Activated CD8-positive, alpha-beta memory T cell treated with anti-CD3 and anti-CD28 coated beads, Interleukin-2, amount 50 U/mL, for 48 hours (primary cell): ENCODE data around the gene ABITRAM.
"Not testable (repeated sequence)": the region's sequence is repeated elsewhere in the genome, so short reads cannot be mapped to it uniquely, and the experiment has no call there.

Experiments used
- DNase-seq: peaks from one replicate; pipeline ENCODE4 v3.0.0-alpha.2; 2020

The ABITRAM gene, protein sequence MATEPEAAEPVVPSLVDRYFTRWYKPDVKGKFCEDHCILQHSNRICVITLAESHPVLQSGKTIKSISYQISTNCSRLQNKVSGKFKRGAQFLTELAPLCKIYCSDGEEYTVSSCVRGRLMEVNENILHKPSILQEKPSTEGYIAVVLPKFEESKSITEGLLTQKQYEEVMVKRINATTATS

DNA sequence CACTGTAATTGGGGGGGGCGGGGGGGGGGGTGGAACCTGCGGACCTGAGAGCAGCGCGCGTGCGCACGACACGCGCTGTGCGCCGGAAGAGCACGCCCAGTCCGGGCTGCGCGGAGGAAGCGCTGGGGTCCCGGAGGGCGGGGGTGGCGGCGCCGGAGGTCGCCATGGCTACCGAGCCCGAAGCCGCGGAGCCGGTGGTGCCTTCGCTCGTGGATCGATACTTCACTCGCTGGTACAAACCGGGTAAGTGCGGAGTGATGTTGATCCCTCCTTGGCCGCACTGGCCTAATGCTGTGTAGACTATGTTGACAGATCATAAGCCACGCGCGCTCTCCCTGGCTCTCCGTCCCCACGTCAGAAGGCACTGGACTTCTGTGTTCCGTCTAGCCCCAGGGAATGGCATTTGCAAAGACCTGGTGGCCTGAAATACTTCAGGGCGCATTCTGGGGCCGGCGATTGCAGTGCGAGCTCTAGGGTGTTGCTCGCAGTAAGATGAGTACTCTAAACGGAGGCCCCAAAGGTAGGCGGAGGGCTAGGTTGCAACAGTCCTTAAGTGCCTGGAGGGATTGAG, at the start of gene ABITRAM:
ABITRAM (plus strand) TSS at position 78 of the 571 bp plus-strand sequence; CDS start at position 165, 87 bp downstream.
- DNase-seq: peak; percentile 86

DNA sequence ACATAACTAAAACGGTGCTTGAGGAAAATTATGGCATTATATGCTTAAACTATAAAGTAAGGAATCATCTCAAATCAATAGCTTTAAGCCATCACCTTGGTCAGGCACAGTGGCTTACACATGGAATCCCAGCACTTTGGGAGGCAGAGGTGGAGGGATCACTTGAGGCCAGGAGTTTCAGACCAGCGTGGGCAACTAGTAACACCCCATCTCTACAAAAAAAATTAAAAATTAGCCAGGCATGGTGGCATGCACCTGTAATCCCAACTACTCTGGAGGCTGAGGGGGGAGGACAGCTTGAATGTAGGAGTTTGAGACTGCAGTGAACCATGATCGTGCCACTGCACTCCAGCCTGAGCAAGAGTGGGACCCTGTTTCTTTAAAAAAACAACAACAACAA, 49.5 kb upstream of the ABITRAM start:
- no peak for DNase-seq

DNA sequence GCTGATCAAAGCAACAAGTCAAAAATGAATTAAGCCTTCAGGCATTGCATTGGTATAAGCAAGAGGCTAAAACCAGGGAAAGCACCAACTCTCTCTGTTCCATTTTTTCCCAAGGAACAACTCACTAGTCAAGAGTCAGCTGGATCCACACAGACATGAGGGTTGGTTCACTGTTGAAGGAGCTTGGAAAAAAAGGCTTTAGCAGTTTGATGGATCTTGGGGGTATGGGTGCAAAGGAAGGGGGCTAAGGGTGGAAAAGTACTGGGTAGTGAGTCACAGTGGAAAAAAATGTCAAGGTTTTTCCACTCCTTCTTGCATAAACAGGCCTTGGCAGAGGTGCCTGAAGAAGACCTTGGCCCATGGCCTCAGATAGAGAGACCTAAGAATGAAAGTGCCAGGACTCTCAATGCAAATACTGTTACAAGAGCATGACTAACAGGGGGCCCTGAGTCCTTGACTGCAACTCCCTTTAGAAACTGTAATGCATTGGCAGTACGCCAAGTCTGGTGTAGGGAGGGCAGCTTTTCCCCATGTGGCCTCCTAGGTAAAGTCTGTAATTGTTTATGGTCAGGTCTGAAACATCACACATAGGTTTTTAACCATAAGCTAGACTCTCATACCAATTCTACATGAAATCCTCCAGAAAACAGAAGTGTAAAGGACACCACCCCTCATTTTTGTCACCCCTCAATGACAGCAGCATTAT, 48.4 kb upstream of the ABITRAM start:
- DNase-seq: peak; percentile 68

DNA sequence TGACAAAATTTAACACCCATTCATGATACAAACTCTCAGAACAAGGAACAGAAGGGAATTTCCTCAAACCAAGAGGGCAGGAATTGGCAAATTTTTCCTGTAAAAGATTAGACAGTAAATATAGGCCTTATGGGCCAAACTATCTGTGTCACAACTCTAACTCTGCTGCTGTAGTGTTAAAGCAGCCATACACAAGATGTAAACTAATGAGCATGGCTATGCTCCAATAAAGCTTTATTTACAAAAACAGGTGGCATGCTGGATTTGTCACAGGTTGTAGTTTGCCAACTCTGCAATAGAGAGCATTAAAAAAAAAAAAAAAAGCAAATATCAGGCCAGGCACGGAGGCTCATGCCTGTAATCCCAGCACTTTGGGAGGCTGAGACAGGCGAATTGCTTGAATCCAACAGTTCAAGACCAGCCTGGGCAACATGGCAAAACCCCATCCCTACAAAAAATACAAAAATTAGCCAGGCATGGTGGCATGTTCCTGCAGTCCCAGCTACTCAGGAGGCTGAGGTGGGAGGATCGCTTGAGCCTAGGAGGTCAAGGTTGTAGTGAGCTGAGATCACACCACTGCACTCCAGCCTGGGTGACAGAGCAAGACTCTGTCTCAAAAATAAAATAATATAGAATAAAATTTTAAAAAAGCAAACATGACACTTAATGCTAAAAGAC, 47.5 kb upstream of the ABITRAM start:
- DNase-seq: not testable (repeated sequence)

DNA sequence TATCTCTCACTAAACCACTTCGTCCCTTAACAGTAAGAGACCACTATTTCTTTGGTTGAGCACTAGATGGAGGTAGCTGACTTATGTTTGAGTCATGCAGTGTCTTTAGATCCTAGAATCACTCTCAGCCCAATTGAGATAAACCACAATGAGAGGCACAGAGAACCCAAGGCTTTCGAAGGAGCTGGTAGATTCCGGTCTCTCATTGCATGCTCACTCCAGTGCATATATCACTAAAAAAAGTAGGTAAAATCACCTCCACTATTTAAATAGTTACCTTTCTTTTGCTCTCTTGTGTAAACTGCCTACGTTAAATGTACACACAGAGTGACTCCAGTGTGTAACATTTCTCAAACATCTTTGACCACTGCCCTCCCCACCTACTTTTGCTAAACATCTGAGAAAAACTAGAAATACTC, 44.5 kb upstream of the ABITRAM start:
- no peak for DNase-seq

DNA sequence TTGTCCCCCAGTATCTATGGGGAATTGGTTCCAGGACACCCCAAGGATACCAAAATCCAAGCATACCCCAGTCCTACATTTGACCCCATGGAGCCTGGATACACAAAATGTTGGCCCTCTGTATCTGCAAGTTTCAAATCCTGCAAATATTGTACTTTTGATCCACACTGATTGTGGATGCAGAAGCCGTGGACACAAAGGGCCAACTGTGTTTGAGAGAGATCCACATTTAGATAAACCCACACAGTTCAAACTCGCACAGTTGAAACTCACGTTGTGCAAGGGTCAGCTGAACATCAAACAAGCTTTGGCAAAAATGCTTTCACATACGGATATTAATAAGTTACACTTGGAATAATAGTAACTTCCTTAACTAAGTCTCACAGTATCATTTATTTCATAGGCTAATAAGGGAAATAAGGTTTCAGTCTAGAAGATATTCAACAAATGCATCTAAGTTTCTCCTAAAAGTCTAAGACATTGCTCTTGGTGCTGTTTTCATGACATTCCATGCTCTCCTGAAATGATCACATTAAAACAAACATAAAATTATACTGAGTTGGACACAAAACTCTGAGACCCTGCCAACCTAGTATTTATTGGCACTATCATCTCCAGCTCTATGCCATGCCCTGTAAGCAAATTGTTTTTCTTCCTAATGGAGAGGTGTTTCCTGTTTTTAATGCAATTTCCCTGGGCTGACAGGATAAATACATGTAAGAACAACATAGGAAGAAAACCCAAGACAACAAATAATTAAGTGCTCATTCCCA, 39.8 kb upstream of the ABITRAM start:
- no peak for DNase-seq

DNA sequence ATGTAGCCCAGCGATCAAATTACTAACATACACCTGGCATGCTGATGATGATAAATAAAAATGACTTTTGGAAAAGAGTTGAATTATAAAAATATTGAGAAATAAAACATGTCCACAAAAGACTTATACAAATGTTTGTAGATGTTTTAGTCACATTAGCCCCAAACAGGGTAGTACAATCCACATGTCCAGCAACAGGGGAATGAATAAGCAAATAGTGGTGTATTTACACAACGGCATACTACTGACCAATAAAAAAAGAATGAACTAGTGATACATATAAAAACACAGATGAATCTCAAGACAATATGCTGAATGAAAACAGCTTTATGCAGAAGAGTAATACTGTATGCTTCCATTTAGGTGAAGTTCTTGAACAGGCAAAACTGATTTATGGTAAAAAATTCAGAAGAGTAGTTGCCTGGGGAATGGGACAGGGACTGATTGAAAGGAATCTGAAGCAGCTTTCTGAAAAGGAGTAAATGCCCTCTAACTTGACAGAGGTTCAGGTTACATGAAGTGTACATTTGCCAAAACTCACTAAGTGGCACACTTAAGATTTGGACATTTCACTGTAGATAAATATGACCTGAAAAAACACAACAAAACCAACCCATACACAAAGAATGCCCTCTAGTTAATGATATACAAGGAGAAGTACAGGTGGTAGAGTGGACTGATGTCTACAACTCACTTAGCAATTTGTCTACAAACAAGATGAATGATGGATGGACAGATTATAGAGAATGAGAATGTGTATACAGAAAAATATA, 36.7 kb upstream of the ABITRAM start:
- DNase-seq: no peak

DNA sequence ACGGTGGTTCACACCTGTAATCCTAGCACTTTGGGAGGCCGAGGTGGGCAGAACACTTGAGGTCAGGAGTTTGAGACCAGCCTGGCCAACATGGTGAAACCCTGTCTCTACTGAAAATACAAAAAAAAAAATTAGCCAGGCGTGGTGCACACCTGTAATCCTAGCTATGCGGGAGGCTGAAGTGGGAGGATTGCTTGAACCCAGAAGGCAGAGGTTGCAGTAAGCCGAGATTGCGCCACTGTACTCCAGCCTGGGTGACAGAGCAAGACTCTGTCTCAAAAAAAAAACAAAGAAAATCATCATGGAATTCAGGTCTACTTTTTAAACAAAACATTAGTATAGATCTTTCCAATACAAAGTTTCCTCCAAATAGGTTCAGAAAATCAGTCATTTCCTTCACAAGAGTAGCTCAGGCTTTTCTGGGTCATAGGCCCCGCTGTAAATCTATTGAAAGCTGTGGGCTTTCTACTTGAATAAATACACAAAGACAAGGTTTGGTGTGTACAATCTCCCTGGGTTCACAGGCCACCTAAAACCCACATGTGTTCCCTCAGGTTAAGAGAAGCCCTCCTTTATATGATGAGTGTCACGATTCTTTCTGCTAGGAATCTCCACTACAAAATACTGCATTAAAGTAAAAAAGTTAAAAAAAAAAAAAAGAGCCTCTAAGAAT, 35.0 kb upstream of the ABITRAM start:
- DNase-seq: not testable (repeated sequence)

DNA sequence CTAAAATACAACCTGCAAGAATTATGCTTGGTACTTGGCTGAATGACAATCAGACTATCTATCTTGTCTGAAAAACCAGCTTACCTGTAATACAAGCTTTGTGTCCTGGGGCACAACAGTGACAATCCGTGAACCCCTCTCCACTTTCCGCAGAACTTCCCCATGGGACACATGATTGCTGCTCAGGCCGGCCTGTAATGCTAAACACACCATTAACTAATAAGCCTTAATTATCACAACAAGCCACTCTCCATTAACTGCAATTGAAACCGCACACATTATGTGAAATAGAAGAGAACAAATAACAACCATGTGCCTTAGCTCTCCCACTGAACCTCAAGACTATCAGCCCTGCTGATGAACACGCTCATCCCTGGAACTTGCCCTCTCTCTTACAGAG, 34.0 kb upstream of the ABITRAM start:
- DNase-seq: no peak

DNA sequence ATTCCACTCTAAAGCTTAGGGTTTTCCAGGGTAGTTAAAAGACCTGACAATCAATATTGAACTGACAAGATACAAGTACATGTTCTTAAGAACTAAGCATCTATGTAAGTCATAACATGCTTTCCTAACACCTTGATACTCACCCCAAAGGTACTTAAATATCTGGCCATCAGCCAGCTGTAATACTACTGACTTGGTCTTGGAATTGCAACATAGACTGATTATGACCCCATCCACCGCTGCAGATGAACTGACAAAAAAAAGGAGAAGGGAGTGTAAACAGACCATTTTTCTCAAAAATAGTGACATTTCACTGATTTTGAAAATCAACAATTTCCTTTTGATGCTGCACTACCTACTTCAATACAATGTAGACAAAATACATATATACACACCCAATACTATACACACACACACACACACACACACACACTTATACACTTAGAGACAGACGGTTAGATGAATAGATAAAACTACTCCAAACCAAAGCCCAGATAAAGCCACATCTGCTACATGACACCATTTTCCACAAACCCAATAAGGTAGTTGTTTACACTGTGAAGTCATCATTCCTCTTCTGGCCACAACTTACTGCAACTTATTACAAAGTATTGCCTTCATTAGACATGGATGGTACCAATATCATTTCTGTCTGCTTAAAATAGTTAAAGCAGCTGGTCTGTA, 30.6 kb upstream of the ABITRAM start:
- no peak for DNase-seq

DNA sequence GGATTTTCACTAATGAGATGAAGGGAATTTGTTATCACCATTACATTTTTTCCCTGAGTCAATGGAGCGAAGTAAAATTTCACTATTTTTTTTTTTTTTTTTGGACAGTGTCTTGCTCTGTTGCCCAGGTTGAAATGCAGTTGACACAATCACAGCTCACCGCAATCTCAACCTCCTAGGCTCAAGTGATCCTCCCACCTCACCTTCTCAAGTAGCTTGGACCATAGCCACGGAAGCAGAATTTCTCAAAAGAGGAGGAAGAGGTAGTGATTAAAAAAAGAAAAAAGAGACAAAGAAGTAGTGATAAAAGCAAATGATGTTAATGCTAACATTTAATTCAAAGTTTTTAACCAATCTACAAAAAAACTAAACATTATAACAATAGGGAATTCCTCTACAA, 30.0 kb upstream of the ABITRAM start:
- no peak for DNase-seq

DNA sequence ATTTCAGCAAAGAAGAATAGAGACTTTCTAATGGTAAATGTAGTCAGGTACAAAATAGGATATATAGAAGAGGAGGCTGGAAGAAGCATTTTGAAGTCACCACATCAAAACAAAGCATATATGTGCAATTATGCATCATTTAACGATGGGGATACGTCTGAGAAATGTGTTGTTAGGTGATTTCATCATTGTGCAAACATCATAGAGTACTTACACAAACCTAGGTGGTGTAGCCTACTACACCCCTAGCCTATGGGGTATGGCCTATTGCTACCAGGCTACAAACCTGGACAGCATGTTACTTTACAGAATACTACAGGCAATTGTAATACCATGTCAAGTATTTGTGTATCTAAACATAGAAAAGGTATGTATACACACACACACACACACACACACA, 28.7 kb upstream of the ABITRAM start:
- no peak for DNase-seq

DNA sequence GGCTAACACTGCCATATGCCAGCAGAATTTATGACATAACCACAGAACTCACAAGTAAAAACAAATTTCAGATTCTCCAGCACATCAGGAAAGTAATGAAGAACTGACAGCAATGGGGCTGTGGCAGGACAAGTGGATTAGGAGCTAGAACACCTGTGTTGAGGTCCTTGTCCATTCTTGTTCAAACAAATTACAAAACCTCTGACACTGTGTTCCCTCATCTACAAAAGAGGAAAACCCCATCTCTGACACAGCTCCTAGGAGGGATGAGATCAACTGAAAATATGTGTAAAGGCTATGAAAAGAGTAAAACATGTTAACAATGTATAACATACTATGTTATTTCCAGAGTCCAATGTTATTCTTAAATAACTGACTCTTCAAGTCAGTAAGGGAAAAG, 23.8 kb upstream of the ABITRAM start:
- no peak for DNase-seq

DNA sequence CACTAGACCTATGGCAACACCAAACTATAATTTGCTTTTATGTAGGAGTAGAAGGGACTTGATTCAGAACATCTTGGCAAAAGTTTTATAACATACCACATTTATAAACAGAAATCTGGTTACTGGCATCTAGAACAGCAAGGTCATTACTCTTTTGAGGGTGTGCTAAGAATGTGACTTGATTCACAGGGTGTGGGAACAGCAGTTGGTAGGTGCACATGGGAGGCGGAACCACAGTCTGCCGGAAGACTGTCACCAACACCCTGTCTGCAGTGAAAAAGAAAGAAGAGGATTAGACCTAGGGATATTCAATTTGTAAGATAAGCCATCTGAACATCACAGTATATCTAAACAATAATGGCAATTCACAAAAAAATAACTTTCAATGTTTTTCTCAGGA, 23.3 kb upstream of the ABITRAM start:
- no peak for DNase-seq

DNA sequence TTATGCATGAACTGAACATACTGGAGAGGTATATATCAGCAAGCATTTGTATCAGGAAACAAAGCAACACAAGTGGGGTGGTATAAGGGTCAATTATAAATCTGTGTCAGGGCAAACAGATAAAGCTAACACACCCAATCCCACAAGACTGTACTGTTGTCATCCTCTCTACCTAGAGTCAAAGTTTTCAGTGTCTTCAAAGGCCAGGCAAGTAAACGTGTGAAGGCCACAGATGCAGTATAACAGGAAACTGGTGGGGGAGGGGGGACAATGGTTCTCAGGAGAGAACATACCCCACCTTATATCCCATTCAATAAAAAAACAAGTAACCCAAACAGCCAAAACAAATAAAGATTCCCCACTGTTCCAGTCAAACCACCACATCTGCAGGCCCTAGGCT, 22.4 kb upstream of the ABITRAM start:
- DNase-seq: no peak

DNA sequence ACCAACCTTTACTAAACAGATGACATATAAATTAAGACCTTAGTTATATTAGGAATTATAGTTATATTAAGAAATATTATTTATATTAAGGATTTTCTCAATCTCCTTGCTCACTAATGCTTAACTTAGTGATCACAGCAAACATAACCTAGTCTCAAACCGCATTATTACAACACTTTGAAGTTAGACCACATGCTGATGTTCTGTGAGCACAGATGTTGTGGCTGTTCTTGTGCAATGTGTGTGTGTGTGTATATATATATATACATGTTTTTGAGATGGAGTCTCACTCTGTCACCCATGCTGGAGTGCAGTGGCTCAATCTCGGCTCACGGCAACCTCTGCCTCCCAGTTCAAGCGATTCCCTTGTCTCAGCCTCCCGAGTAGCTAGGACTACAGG, 20.8 kb upstream of the ABITRAM start:
- DNase-seq: no peak

DNA sequence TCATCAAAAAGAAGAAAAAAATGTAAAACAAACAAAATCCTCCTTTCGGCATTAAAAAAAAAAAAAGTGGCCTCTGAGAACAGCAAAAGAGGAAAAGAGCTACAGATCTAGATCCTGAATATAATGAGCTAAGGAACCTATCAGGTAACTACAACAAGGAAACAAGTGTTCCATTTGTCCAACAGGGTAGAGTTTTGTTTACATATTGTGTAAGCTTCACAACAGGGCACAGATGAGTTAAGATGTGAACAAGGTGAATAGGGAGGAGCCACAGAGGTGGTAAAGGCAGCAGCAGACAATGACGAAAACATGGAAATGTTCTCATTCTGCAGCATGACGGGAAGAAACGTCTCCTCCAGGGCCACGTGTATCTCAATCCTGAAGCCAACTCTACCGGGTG, 14.7 kb upstream of the ABITRAM start:
- no peak for DNase-seq

DNA sequence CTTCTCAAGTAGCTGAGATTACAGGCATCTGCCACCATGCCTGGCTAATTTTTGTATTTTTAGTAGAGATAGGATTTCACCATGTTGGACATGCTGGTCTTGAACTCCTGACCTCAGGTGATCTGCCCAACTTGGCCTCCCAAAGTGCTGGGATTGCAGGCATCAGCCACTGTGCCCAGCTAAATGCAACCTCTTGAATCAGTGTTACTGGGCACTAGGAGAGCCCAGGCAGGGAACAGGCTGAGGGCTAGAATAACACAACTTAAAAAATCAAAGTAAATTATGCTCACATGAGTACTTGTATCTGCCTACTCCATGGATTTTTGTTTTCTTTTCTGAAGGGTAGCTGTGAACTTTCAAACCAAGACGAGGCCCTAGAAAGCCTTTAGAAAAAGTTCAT, 13.8 kb upstream of the ABITRAM start:
- DNase-seq: not testable (repeated sequence)

DNA sequence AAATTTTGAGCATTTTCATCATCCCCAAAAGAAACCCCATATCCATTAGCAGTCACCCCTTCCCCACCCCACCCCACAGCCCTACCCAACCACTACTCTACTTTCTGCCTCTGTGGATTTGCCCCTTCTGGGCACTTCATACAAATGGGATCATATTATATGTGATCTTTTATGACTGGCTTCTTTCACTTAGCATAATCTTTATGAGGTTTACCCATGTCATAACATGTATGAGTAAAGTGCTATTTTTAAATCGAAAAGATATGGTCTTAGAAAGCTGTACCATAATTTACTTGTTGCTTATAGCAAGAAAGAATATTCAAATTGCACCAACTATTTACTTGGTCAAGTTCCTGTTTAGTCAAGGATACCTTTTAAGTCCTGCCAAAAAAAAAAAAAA, 13.0 kb upstream of the ABITRAM start:
- DNase-seq: no peak

DNA sequence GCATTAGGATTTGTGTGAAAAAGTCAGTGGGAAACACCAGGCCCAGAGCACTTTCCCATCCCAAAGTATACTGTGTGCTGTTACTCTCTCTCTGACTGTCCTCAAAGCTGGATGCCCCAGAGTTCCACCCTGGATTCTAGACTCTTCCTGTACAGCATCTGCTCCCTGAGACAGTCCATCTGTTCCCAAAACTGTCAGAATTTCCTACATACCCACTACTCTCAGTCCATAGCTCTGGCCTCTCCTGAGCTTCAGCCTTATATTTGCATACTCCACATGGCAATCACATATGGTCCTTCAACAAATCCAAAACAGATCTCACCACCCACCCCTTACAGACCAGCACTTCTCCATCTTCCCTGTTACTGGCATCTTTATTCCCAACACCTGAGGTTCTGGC, 9.7 kb upstream of the ABITRAM start:
- no peak for DNase-seq

DNA sequence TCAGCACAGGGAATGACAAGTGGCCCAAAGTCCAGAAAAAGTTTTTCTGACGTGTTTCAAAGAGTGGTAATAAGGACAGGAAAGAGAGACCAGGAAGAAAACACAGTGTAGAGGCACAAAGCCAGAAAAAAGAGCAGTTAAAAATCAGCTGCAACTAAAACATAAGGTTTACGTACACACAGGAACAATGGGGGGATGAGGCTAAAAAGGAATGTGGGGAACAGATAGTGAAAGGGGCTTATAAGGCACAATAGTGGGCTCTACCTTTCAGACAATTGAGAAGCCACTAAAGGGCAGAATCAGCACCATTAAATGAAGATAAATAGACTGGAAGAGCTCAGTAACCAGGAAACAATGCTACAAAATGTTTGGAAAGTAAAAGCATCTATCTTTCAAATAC, 5.8 kb upstream of the ABITRAM start:
- DNase-seq: no peak
